IMR-90 (cell line): ENCODE data around the gene TAS1R1. TPM values are rescaled to one million over a fixed set of nuclear protein-coding genes. Genes with fewer than 3 reads are reported as not detected.

ENCODE experiments used
- ATAC-seq: fragments of 200-7000 bp; cut with Tn5 transposase; 2 replicates; pipeline ENCODE4 v1.9.1; 2020; ENCODE audit warnings: low read depth, mild to moderate bottlenecking, moderate library complexity
- BruUV-seq: library from RNA; stranded (reverse); fragments of 400-500 nt; replicated peaks from 2 replicates; lab custom pipeline; 2021; lab: Mats Ljungman, UMichigan
- CTCF ChIA-PET: fragments of 300-600 bp; formaldehyde crosslinking; extraction: SDS; loops from one replicate; lab custom pipeline; 2021; ENCODE audit warnings: antibody characterized with exemption; lab: Yijun Ruan, JAX
- POLR2A ChIA-PET: fragments of 300-600 bp; sonication (Branson Sonifier 250); formaldehyde crosslinking; loops from one replicate; lab custom pipeline; 2022; ENCODE audit warnings: antibody characterized with exemption; ENCODE audit not compliant: unreplicated experiment; lab: Charles Lee
- DNase-seq: peaks from one replicate; pipeline ENCODE4 v3.0.0; 2013
- H2AFZ ChIP-seq: replicated peaks from 2 replicates; pipeline ENCODE3; 2013; ENCODE audit warnings: low read length, mild to moderate bottlenecking; ENCODE audit not compliant: poor library complexity
- H2AK5ac ChIP-seq: 2 replicates; pipeline ENCODE4 v1.6.1; 2013; ENCODE audit warnings: low read depth, low read length, inconsistent platforms
- H2AK9ac ChIP-seq: replicated peaks from 2 replicates; pipeline ENCODE3; 2013; ENCODE audit warnings: mild to moderate bottlenecking, low read depth, low read length, moderate library complexity; ENCODE audit not compliant: poor library complexity
- H2BK120ac ChIP-seq: 2 replicates; pipeline ENCODE4 v1.6.1; 2013; ENCODE audit warnings: low read depth, low read length, inconsistent platforms
- H2BK15ac ChIP-seq: 3 replicates; pipeline ENCODE4 v1.6.1; 2013; ENCODE audit warnings: low read depth, low read length, inconsistent platforms
- H2BK20ac ChIP-seq: 2 replicates; pipeline ENCODE4 v1.6.1; 2013; ENCODE audit warnings: low read depth, mild to moderate bottlenecking, inconsistent platforms, low read length, moderate library complexity
- H2BK5ac ChIP-seq: 2 replicates; pipeline ENCODE4 v1.6.1; 2013; ENCODE audit warnings: mild to moderate bottlenecking, low read depth, low read length, inconsistent platforms; ENCODE audit not compliant: poor library complexity, severe bottlenecking
- H3K14ac ChIP-seq: replicated peaks from 2 replicates; pipeline ENCODE4 v1.6.1; 2013; ENCODE audit warnings: low read depth, low read length, inconsistent platforms
- H3K18ac ChIP-seq: 2 replicates; pipeline ENCODE4 v1.6.1; 2013; ENCODE audit warnings: low read depth, low read length, control low read depth
- H3K23ac ChIP-seq: 2 replicates; pipeline ENCODE4 v1.6.1; 2013; ENCODE audit warnings: low read depth, low read length, inconsistent platforms
- H3K27ac ChIP-seq: 2 replicates; pipeline ENCODE4 v1.5.1; 2013; ENCODE audit warnings: mild to moderate bottlenecking, control low read depth, low read length; ENCODE audit not compliant: insufficient read depth
- H3K27me3 ChIP-seq: 2 replicates; pipeline ENCODE4 v1.6.1; 2013; ENCODE audit warnings: low read length; ENCODE audit not compliant: control insufficient read depth, insufficient read depth
- H3K36me3 ChIP-seq: 2 replicates; pipeline ENCODE4 v1.6.1; 2013; ENCODE audit warnings: low read length, mixed read lengths; ENCODE audit not compliant: control insufficient read depth, insufficient read depth
- H3K4ac ChIP-seq: 2 replicates; pipeline ENCODE4 v1.6.1; 2013; ENCODE audit warnings: low read depth, low read length, inconsistent platforms
- H3K4me1 ChIP-seq: 2 replicates; pipeline ENCODE4 v1.6.1; 2013; ENCODE audit warnings: low read length, mixed read lengths; ENCODE audit not compliant: control insufficient read depth, insufficient read depth
- H3K4me2 ChIP-seq: 2 replicates; pipeline ENCODE4 v1.6.1; 2013; ENCODE audit warnings: low read depth, mild to moderate bottlenecking, control low read depth, low read length, moderate library complexity
- H3K4me3 ChIP-seq: 2 replicates; pipeline ENCODE4 v1.5.1; 2013; ENCODE audit warnings: low read depth, mild to moderate bottlenecking, control low read depth, low read length, moderate library complexity; ENCODE audit not compliant: insufficient read depth
- H3K56ac ChIP-seq: 2 replicates; pipeline ENCODE4 v1.6.1; 2013; ENCODE audit warnings: low read length, inconsistent platforms; ENCODE audit not compliant: insufficient read depth; ENCODE audit errors: extremely low read depth
- H3K79me1 ChIP-seq, 2 experiments: 2 replicates each; pipeline ENCODE4 v1.6.1; 2013; ENCODE audit warnings: low read length in 2 of 2, inconsistent platforms in 1 of 2, low read depth in 1 of 2
- H3K9ac ChIP-seq: 2 replicates; pipeline ENCODE4 v1.6.1; 2013; ENCODE audit warnings: low read depth, low read length, control low read depth
- H3K9me1 ChIP-seq: 2 replicates; pipeline ENCODE4 v1.6.1; 2013; ENCODE audit warnings: low read length, inconsistent platforms; ENCODE audit not compliant: insufficient read depth
- H3K9me3 ChIP-seq: 2 replicates; pipeline ENCODE4 v1.6.1; 2013; ENCODE audit warnings: low read length; ENCODE audit not compliant: control insufficient read depth, insufficient read depth
- H4K20me1 ChIP-seq: 2 replicates; pipeline ENCODE4 v1.6.1; 2013; ENCODE audit warnings: low read length, inconsistent platforms; ENCODE audit not compliant: insufficient read depth
- H4K5ac ChIP-seq: 2 replicates; pipeline ENCODE4 v1.6.1; 2013; ENCODE audit warnings: mild to moderate bottlenecking, low read depth, low read length, control low read depth
- H4K8ac ChIP-seq, 2 experiments: 2 replicates each; pipeline ENCODE4 v1.6.1; 2013; ENCODE audit warnings: low read depth in 2 of 2, low read length in 2 of 2, control low read depth in 1 of 2, inconsistent platforms in 1 of 2
- H4K91ac ChIP-seq: 2 replicates; pipeline ENCODE4 v1.6.1; 2013; ENCODE audit warnings: low read depth, low read length, inconsistent platforms; ENCODE audit not compliant: insufficient read depth
- BHLHE40 ChIP-seq: fragments of 150-350 bp; IDR thresholded peaks from 2 replicates; pipeline ENCODE4 v1.6.1; 2016; ENCODE audit warnings: mild to moderate bottlenecking, low read depth, low read length
- CEBPB ChIP-seq: IDR thresholded peaks from 2 replicates; pipeline ENCODE4 v1.6.1; 2012; ENCODE audit warnings: low read depth, low read length, improper control_type of control experiment
- CHD1 ChIP-seq: IDR thresholded peaks from 2 replicates; pipeline ENCODE4 v1.6.1; 2012; ENCODE audit warnings: low read depth, low read length, improper control_type of control experiment
- ELK1 ChIP-seq: fragments of 150-350 bp; IDR thresholded peaks from 2 replicates; pipeline ENCODE4 v1.6.1; 2016; ENCODE audit warnings: low read depth, mild to moderate bottlenecking, low read length, moderate library complexity, borderline replicate concordance
- FOS ChIP-seq: fragments of 150-350 bp; IDR thresholded peaks from 2 replicates; pipeline ENCODE4 v1.6.1; 2016; ENCODE audit warnings: low read depth, low read length
- MAFK ChIP-seq: IDR thresholded peaks from 2 replicates; pipeline ENCODE4 v1.6.1; 2012; ENCODE audit warnings: low read depth, low read length, improper control_type of control experiment
- MAZ ChIP-seq: IDR thresholded peaks from 2 replicates; pipeline ENCODE4 v1.6.1; 2012; ENCODE audit warnings: low read depth, mild to moderate bottlenecking, low read length, improper control_type of control experiment, moderate library complexity, borderline replicate concordance
- MXI1 ChIP-seq: IDR thresholded peaks from 2 replicates; pipeline ENCODE4 v1.6.1; 2012; ENCODE audit warnings: low read depth, mild to moderate bottlenecking, low read length, moderate library complexity, borderline replicate concordance
- NFE2L2 ChIP-seq: fragments of 150-350 bp; IDR thresholded peaks from 2 replicates; pipeline ENCODE4 v1.6.1; 2016; ENCODE audit warnings: low read depth, mild to moderate bottlenecking, low read length
- POLR2A ChIP-seq: IDR thresholded peaks from 2 replicates; pipeline ENCODE4 v1.6.1; 2012; ENCODE audit warnings: mild to moderate bottlenecking, low read depth, low read length
- RAD21 ChIP-seq: IDR thresholded peaks from 2 replicates; pipeline ENCODE4 v1.6.1; 2012; ENCODE audit warnings: low read length, improper control_type of control experiment
- RCOR1 ChIP-seq: IDR thresholded peaks from 2 replicates; pipeline ENCODE4 v1.6.1; 2012; ENCODE audit warnings: mild to moderate bottlenecking, low read length, improper control_type of control experiment; ENCODE audit not compliant: insufficient replicate concordance
- RFX5 ChIP-seq: IDR thresholded peaks from 2 replicates; pipeline ENCODE4 v1.8.0; 2012; ENCODE audit warnings: low read depth, mild to moderate bottlenecking, low read length, moderate library complexity
- SMC3 ChIP-seq: fragments of 150-350 bp; IDR thresholded peaks from 2 replicates; pipeline ENCODE4 v1.6.1; 2016; ENCODE audit warnings: low read depth, mild to moderate bottlenecking, antibody characterized with exemption, low read length, moderate library complexity
- WGBS, 2 experiments: methylation state at CpG; one replicate each; pipeline versions ENCODE4 v1.1.5 to v1.1.7; 2013; ENCODE audit warnings: missing lambda C conversion rate in 2 of 2; ENCODE audit not compliant: insufficient read length in 1 of 2; ENCODE audit errors: extremely low coverage in 2 of 2; 5-methylcytosine and 5-hydroxymethylcytosine counted together
- dilution Hi-C: fragments of 300-500 bp; cut with HindIII; formaldehyde crosslinking; loops from one replicate; pipeline ENCODE4 v1.14.3; 2018; ENCODE audit warnings: low sequenced_read_pairs; ENCODE audit not compliant: unreplicated experiment
- in situ Hi-C: fragments of 300-500 bp; cut with MboI; formaldehyde crosslinking; loops from 3 replicates; pipeline ENCODE4 v1.14.3; 2019; ENCODE audit warnings: low sequenced_read_pairs, inconsistent platforms, mixed read lengths
- intact Hi-C: fragments of 100-400 bp; cut with micrococcal nuclease; formaldehyde crosslinking; loops from 2 replicates; pipeline ENCODE4 v1.10.0; 2022
- polyA plus RNA-seq, 3 experiments: library from polyadenylated mRNA; depleted of rRNA; stranded (reverse); fragments of >200 nt; gene quantifications; 2 replicates each; pipeline ENCODE4 v1.2.3, GENCODE V29; 2012; ENCODE audit warnings: low replicate concordance in 1 of 3
- total RNA-seq: library from RNA; depleted of rRNA; stranded (reverse); fragments of >200 nt; gene quantifications from 2 replicates; pipeline ENCODE4 v1.2.3, GENCODE V29; 2012
- TF ChIP-seq, protein P1 (sequence below): fragments of 150-350 bp; IDR thresholded peaks from 2 replicates; pipeline ENCODE4 v1.6.1; 2017; ENCODE audit warnings: mild to moderate bottlenecking, antibody characterized with exemption, low read length, low read depth
- TF ChIP-seq, protein P2 (sequence below): conservative IDR thresholded peaks from 2 replicates; pipeline ENCODE4 v1.5.1; 2012; ENCODE audit warnings: mild to moderate bottlenecking, low read depth, low read length, improper control_type of control experiment

TAS1R1 gene
- total and polyA plus RNA-seq, 2 of the 4 experiments (the other 2 are of a cell fraction): 0.05 TPM; not detected in 1

GRCh38 chr1:6517435-6517851 is 37.7 kb upstream of the TAS1R1 start:
- 20% methylated on average over 2 of the region's 8 CpGs; no CpG with 5 or more reads in 1 of the 2 experiments for WGBS, 2 experiments
- Histone ChIP-seq H3K4ac (no peak overlapping the region), H3K9ac (no peak overlapping the region), H4K20me1 (no peaks in the 10 kb centered on the region), H2AFZ (peak overlapping the region; percentile 64), H2AK5ac (no peak overlapping the region), H3K14ac (no peak overlapping the region), H2BK5ac (no peak overlapping the region), H4K5ac (no peak overlapping the region), H3K23ac (no peak overlapping the region), H3K4me2 (no peak overlapping the region), H3K9me1 (peaks cover 6% of the 10 kb centered on the region; the same call in 1 of the 2 replicates), H2AK9ac (no peak overlapping the region), H3K56ac (no peak overlapping the region), H4K91ac (no peak overlapping the region), H3K18ac (no peak overlapping the region), H3K79me1 (no peaks in the 10 kb centered on the region), H4K8ac (no peak overlapping the region), H3K4me1 (peaks cover 11% of the 10 kb centered on the region), H2BK120ac (no peak overlapping the region), H2BK15ac (no peak overlapping the region), H3K4me3 (no peak overlapping the region), H3K27ac (no peak overlapping the region), H3K27me3 (no peaks in the 10 kb centered on the region), H3K9me3 (no peaks in the 10 kb centered on the region), H2BK20ac (no peak overlapping the region), H3K36me3 (no peaks in the 10 kb centered on the region)
- in situ Hi-C loops (no loop called here), dilution Hi-C loops (no loop called here), intact Hi-C loops (no loop called here)
- DNase-seq (peak; percentile 38), ATAC-seq (peak; percentile 20; the same call in 1 of the 2 replicates)
- POLR2A ChIA-PET: no interaction called here
- CTCF ChIA-PET: no interaction called here
- no TSS peak for BruUV-seq
- TF ChIP-seq RAD21: no peak
- no peak for TF ChIP-seq FOS
- no peak for TF ChIP-seq RCOR1
- no peak for TF ChIP-seq MAFK
- TF ChIP-seq SMC3: no peak
- TF ChIP-seq, protein P1, sequence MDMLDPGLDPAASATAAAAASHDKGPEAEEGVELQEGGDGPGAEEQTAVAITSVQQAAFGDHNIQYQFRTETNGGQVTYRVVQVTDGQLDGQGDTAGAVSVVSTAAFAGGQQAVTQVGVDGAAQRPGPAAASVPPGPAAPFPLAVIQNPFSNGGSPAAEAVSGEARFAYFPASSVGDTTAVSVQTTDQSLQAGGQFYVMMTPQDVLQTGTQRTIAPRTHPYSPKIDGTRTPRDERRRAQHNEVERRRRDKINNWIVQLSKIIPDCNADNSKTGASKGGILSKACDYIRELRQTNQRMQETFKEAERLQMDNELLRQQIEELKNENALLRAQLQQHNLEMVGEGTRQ: no peak
- TF ChIP-seq MAZ: no peak
- TF ChIP-seq NFE2L2: no peak
- TF ChIP-seq ELK1: no peak
- TF ChIP-seq RFX5: no peak
- TF ChIP-seq CEBPB: no peak
- TF ChIP-seq, protein P2, sequence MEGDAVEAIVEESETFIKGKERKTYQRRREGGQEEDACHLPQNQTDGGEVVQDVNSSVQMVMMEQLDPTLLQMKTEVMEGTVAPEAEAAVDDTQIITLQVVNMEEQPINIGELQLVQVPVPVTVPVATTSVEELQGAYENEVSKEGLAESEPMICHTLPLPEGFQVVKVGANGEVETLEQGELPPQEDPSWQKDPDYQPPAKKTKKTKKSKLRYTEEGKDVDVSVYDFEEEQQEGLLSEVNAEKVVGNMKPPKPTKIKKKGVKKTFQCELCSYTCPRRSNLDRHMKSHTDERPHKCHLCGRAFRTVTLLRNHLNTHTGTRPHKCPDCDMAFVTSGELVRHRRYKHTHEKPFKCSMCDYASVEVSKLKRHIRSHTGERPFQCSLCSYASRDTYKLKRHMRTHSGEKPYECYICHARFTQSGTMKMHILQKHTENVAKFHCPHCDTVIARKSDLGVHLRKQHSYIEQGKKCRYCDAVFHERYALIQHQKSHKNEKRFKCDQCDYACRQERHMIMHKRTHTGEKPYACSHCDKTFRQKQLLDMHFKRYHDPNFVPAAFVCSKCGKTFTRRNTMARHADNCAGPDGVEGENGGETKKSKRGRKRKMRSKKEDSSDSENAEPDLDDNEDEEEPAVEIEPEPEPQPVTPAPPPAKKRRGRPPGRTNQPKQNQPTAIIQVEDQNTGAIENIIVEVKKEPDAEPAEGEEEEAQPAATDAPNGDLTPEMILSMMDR: no peak
- TF ChIP-seq POLR2A: no peak
- TF ChIP-seq MXI1: no peak
- no peak for TF ChIP-seq CHD1
- no peak for TF ChIP-seq BHLHE40
